ENCODE results near the gene GGNBP2. TPM values are rescaled to one million over a fixed set of nuclear protein-coding genes. Genes with fewer than 3 reads are reported as not detected.

The GGNBP2 gene
- total and polyA plus RNA-seq, 5 experiments from 2014 or later, result 69.1 to 164 (median 104) TPM

- peaks cover 0 to 62% (median 26%) of the 10 kb centered on the region in 3 donors for H3K36me3 Mint-ChIP-seq
- no peak for ATAC-seq
Observed at GRCh38 chr17:36525888-36526287, 18.8 kb upstream of the GGNBP2 start.

GRCh38 chr17:36527621-36528250 is 17.0 kb upstream of the GGNBP2 start:
- POLR2A ChIA-PET, result interaction anchor here (1.3 kb wide), 1 partner anchor 18 kb away, joined by 4 read pairs; the partner anchor contains the start of gene GGNBP2
- Mint-ChIP-seq H3K4me3 (no peak overlapping the region), H3K4me1 (peaks cover 0 to 15% (median 11%) of the 10 kb centered on the region in 4 donors), H3K27ac (peak overlapping the region in 2 of 10 donors; percentile 40 to 57), H3K27me3 (no peaks in the 10 kb centered on the region), H3K36me3 (peaks cover 0 to 56% (median 26%) of the 10 kb centered on the region in 3 donors), H3K9me3 (no peaks in the 10 kb centered on the region)
- DNase-seq (no peak), ATAC-seq (no peak)

More at GRCh38 chr17:36525888-36526287, 18.8 kb upstream of the GGNBP2 start:
- Mint-ChIP-seq H3K27ac (peak overlapping the region in 2 of 10 donors; percentile 16 to 33), H3K4me1 (peaks cover 0 to 15% (median 8%) of the 10 kb centered on the region in 4 donors), H3K9me3 (no peaks in the 10 kb centered on the region), H3K27me3 (no peaks in the 10 kb centered on the region), H3K4me3 (no peak overlapping the region)
- POLR2A ChIA-PET, result interaction anchor here (0.6 kb wide), 1 partner anchor 38 kb away, joined by 3 read pairs; no protein-coding TSS in a partner anchor
- no peak for DNase-seq

- no peak for ATAC-seq
- POLR2A ChIA-PET, result no interaction called here
Observed at GRCh38 chr17:36529121-36529520, 15.6 kb upstream of the GGNBP2 start.

GRCh38 chr17:36532435-36532975 is 12.2 kb upstream of the GGNBP2 start:
- Mint-ChIP-seq H3K4me1 (peaks cover 13 to 21% (median 17%) of the 10 kb centered on the region in 4 donors), H3K4me3 (peak overlapping the region in 4 of 10 donors; percentile 9 to 41 (median 38))
- POLR2A ChIA-PET, result no interaction called here

More at GRCh38 chr17:36529121-36529520, 15.6 kb upstream of the GGNBP2 start:
- no peaks in the 10 kb centered on the region for H3K27me3 Mint-ChIP-seq
- no peak overlapping the region for H3K4me3 Mint-ChIP-seq
- H3K36me3 Mint-ChIP-seq, result peaks cover 0 to 47% (median 21%) of the 10 kb centered on the region in 3 donors
- H3K9me3 Mint-ChIP-seq, result no peaks in the 10 kb centered on the region
- no peak for DNase-seq
- peaks cover 10 to 18% (median 14%) of the 10 kb centered on the region in 4 donors for H3K4me1 Mint-ChIP-seq
- H3K27ac Mint-ChIP-seq, result peak overlapping the region in 2 of 10 donors; percentile 16 to 34

GRCh38 chr17:36533935-36534839 is 10.5 kb upstream of the GGNBP2 start:
- Mint-ChIP-seq H3K4me1 (peaks cover 13 to 21% (median 16%) of the 10 kb centered on the region in 4 donors), H3K9me3 (no peaks in the 10 kb centered on the region), H3K27me3 (no peaks in the 10 kb centered on the region), H3K36me3 (peaks cover 0 to 19% (median 0%) of the 10 kb centered on the region in 3 donors), H3K27ac (peak overlapping the region; percentile 95 to 99 (median 98)), H3K4me3 (peak overlapping the region; percentile 92 to 98 (median 97))
- ATAC-seq (peak; percentile 31 to 50), DNase-seq (peak in 9 of 10 donors; percentile 20 to 80 (median 42))
- POLR2A ChIA-PET, result interaction anchor here (0.6 to 4.8 kb wide), 9 partner anchors 10 to 413 kb away, joined by 3 to 181 read pairs (median 6); partner anchors contain the start of genes GGNBP2, MRM1 and ZNHIT3

More at GRCh38 chr17:36532435-36532975, 12.2 kb upstream of the GGNBP2 start:
- no peak for DNase-seq
- peaks cover 0 to 25% (median 0%) of the 10 kb centered on the region in 3 donors for H3K36me3 Mint-ChIP-seq
- H3K9me3 Mint-ChIP-seq, result no peaks in the 10 kb centered on the region
- ATAC-seq, result no peak
- peak overlapping the region in 3 of 10 donors; percentile 58 to 77 (median 63) for H3K27ac Mint-ChIP-seq
- no peaks in the 10 kb centered on the region for H3K27me3 Mint-ChIP-seq

GRCh38 chr17:36534840-36535668 is 9.7 kb upstream of the GGNBP2 start, which contains the start of the genes MYO19 and PIGW:
TSS of gene MYO19 (minus strand) at chr17:36534868. CDS start at chr17:36532538, 2,330 bp downstream.
TSS of gene PIGW (plus strand) at chr17:36534987. CDS start at chr17:36537102, 2,115 bp downstream.
- POLR2A ChIA-PET, result interaction anchor here (0.8 to 4.8 kb wide), 11 partner anchors 11 to 188 kb away, joined by 3 to 181 read pairs (median 5); partner anchors contain the start of genes DHRS11, GGNBP2, MRM1 and ZNHIT3
- ATAC-seq (peak; percentile 79 to 80), DNase-seq (peak; percentile 77 to 91 (median 83))
- Mint-ChIP-seq H3K36me3 (peaks cover 0 to 16% (median 0%) of the 10 kb centered on the region in 3 donors), H3K4me3 (peak within 1 kb of the TSS; percentile 92 to 98 (median 97)), H3K9me3 (no peaks in the 10 kb centered on the region), H3K27me3 (no peaks in the 10 kb centered on the region), H3K27ac (peak within 1 kb of the TSS; percentile 95 to 99 (median 98)), H3K4me1 (peaks cover 9 to 21% (median 16%) of the 10 kb centered on the region in 4 donors)

GRCh38 chr17:36535669-36536081 is 9.0 kb upstream of the GGNBP2 start:
- no peak for ATAC-seq
- H3K4me1 Mint-ChIP-seq, result peaks cover 9 to 21% (median 16%) of the 10 kb centered on the region in 4 donors
- H3K4me3 Mint-ChIP-seq, result peak overlapping the region; percentile 92 to 98 (median 97)
- H3K36me3 Mint-ChIP-seq, result peaks cover 0 to 15% (median 0%) of the 10 kb centered on the region in 3 donors
- no peak for DNase-seq
- H3K27me3 Mint-ChIP-seq, result no peaks in the 10 kb centered on the region
- no peaks in the 10 kb centered on the region for H3K9me3 Mint-ChIP-seq
- POLR2A ChIA-PET, result interaction anchor here (0.9 to 4.8 kb wide), 9 partner anchors 12 to 188 kb away, joined by 3 to 181 read pairs (median 6); partner anchors contain the start of genes DHRS11, GGNBP2, MRM1 and ZNHIT3
- H3K27ac Mint-ChIP-seq, result peak overlapping the region; percentile 95 to 99 (median 98)

GRCh38 chr17:36540696-36541095 is 4.0 kb upstream of the GGNBP2 start:
- Mint-ChIP-seq H3K9me3 (no peaks in the 10 kb centered on the region), H3K4me1 (peaks cover 8 to 20% (median 11%) of the 10 kb centered on the region in 4 donors), H3K36me3 (peaks cover 0 to 17% (median 0%) of the 10 kb centered on the region in 3 donors), H3K27ac (no peak overlapping the region), H3K27me3 (no peaks in the 10 kb centered on the region), H3K4me3 (no peak overlapping the region)
- ATAC-seq (no peak), DNase-seq (no peak)
- POLR2A ChIA-PET, result no interaction called here

GRCh38 chr17:36542755-36543154 is 2.0 kb upstream of the GGNBP2 start:
- POLR2A ChIA-PET, result interaction anchor here (0.6 to 10.4 kb wide), 4 partner anchors 7 to 20 kb away, joined by 3 to 181 read pairs (median 4); partner anchors contain the start of genes MYO19 and PIGW
- Mint-ChIP-seq H3K36me3 (peaks cover 0 to 16% (median 2%) of the 10 kb centered on the region in 3 donors), H3K9me3 (no peaks in the 10 kb centered on the region), H3K27me3 (no peaks in the 10 kb centered on the region), H3K4me1 (peaks cover 10 to 26% (median 19%) of the 10 kb centered on the region in 4 donors), H3K27ac (peak overlapping the region in 4 of 10 donors; percentile 5 to 83 (median 36)), H3K4me3 (peak overlapping the region in 1 of 10 donors; percentile 2)
- no peak for ATAC-seq
- no peak for DNase-seq

- POLR2A ChIA-PET, result interaction anchor here (0.8 to 10.4 kb wide), 6 partner anchors 8 to 58 kb away, joined by 3 to 181 read pairs (median 6); partner anchors contain the start of genes MRM1, MYO19 and PIGW
- peaks cover 0 to 16% (median 2%) of the 10 kb centered on the region in 3 donors for H3K36me3 Mint-ChIP-seq
- no peak for ATAC-seq
Observed at GRCh38 chr17:36544044-36544306, 744 bp upstream of the GGNBP2 start.

GRCh38 chr17:36545077-36545464 is 352 bp downstream of the GGNBP2 start:
- peak overlapping the region; percentile 91 to 98 (median 96) for H3K4me3 Mint-ChIP-seq
- peak overlapping the region; percentile 94 to 99 (median 98) for H3K27ac Mint-ChIP-seq
- no peak for DNase-seq
- peaks cover 14 to 48% (median 36%) of the 10 kb centered on the region in 4 donors for H3K4me1 Mint-ChIP-seq
- POLR2A ChIA-PET, result interaction anchor here (0.8 to 10.4 kb wide), 13 partner anchors 9 to 944 kb away, joined by 3 to 181 read pairs (median 9); partner anchors contain the start of genes DUSP14, MRM1, MYO19 and PIGW
- H3K9me3 Mint-ChIP-seq, result no peaks in the 10 kb centered on the region
- no peak for ATAC-seq
- H3K27me3 Mint-ChIP-seq, result no peaks in the 10 kb centered on the region
- H3K36me3 Mint-ChIP-seq, result peaks cover 0 to 12% (median 2%) of the 10 kb centered on the region in 3 donors

More at GRCh38 chr17:36544044-36544306, 744 bp upstream of the GGNBP2 start:
- Mint-ChIP-seq H3K4me3 (peak overlapping the region; percentile 91 to 98 (median 96)), H3K9me3 (no peaks in the 10 kb centered on the region), H3K27me3 (no peaks in the 10 kb centered on the region), H3K27ac (peak overlapping the region; percentile 96 to 99 (median 98)), H3K4me1 (peaks cover 12 to 37% (median 31%) of the 10 kb centered on the region in 4 donors)
- no peak for DNase-seq

Measured in naive thymus-derived CD8-positive, alpha-beta T cell (primary cell).